Measurements from ENCODE around the gene SLC6A9. TPM values are rescaled to one million over a fixed set of nuclear protein-coding genes. Genes with fewer than 3 reads are reported as not detected.

The SLC6A9 gene
- total RNA-seq, 2 donors from 2014 or later: 0.87 to 2.8 TPM

DNA sequence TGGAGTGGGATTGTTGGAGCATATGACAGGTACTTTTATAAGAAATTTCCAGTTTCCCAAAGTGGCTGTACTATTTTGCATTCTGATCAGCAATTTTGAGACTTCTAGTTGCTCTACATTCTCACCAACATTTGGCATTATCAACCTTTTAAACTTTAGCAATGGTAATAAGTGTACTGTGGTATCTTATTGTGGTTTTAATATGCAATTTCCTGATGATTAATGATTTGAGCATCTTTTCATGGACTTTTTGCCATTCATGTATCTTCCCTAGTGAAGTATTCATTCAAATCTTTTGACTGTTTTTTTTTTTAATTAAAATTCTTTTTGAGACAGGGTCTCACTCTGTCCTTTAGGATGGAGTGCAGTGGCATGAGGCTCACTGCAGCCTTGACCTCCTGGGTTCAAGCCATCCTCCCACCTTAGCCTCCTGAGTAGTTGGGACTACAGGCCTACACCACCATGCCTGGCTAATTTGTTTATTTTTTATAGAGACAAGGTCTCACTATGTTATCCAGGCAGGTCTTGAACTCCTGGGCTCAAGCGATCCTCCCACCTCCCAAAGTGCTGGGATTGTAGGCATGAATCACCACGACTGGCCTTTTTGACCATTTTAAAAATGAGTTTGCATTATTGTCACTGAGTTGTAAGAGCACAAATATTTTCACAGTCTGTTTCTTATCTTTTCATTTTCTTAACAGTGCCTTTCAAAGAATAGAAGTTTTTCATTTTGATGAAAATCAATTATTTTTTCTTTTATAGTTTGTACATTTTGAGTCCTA is 7.8 kb upstream of the SLC6A9 start:
- H3K4me1 Mint-ChIP-seq: no peaks in the 10 kb centered on the region
- H3K27ac Mint-ChIP-seq: no peak overlapping the region
- ATAC-seq (replicated peaks): no peak
- no peak overlapping the region for H3K4me3 Mint-ChIP-seq
- peaks cover 3% of the 10 kb centered on the region for H3K27me3 Mint-ChIP-seq
- no peaks in the 10 kb centered on the region for H3K36me3 Mint-ChIP-seq (ENCODE audit: low read depth)
- H3K9me3 Mint-ChIP-seq: no peaks in the 10 kb centered on the region

DNA sequence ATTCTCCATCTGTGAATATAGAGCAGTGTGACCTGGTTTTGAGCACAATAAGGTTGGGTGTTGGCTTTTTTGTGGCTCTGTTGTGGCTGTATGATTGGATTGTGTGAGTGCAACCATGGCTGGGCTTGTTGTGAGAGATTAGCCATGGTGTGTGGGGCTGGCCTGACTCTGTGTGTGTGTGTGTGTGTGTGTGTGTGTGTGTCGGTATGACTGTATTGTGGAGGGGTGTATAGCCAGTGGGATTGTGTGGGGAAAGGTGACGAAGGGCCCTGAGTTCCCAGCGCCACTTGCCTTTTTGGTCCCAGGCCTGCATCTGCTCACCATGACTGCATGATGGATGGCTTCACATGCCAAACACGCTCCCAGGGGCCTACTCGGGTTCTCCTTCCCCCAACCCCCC is 5.9 kb upstream of the SLC6A9 start:
- no peaks in the 10 kb centered on the region for H3K36me3 Mint-ChIP-seq (ENCODE audit: low read depth)
- no peaks in the 10 kb centered on the region for H3K27me3 Mint-ChIP-seq
- peaks cover 4% of the 10 kb centered on the region for H3K4me1 Mint-ChIP-seq
- peak; percentile 30 for ATAC-seq (replicated peaks)
- H3K9me3 Mint-ChIP-seq: no peaks in the 10 kb centered on the region
- H3K4me3 Mint-ChIP-seq: no peak overlapping the region
- no peak overlapping the region for H3K27ac Mint-ChIP-seq

DNA sequence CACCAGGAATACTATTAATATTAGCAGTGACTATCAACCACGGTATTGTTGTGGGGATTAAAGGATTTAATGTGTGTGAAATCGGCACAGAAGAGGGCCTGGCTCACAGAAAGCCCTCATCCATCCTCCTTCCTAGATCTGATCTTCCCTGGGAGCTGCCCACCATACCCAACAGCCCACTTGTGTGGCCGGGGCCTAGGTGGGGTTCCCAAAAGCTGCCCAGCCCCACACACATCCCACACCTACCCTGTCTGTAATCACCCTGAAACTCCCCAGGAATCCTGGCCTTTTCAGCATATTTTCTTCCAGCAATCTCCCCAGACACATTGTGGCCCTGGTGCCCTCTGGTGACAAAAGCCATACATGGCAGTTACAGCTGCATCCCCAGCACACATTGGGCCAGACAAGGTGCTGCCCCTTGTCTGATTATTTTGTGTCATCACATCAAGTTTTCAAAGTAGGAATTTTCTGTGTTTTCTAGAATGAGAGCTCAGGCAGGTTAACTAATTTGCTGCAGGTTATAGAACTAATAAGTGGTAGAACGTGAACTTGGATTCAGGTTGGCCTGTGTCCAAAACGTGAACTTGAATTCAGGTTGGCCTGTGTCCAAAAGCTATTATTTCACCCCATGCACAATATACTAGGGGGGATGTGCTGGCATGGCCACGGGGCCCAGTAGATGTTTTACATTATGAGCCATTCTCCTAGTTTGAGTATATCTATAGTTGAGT is 5.3 kb upstream of the SLC6A9 start:
- no peaks in the 10 kb centered on the region for H3K27me3 Mint-ChIP-seq
- H3K4me1 Mint-ChIP-seq: peaks cover 4% of the 10 kb centered on the region
- peak overlapping the region; percentile 2 for H3K27ac Mint-ChIP-seq
- peak; percentile 91 for ATAC-seq (replicated peaks)
- no peaks in the 10 kb centered on the region for H3K9me3 Mint-ChIP-seq
- H3K36me3 Mint-ChIP-seq (ENCODE audit: low read depth): no peaks in the 10 kb centered on the region
- no peak overlapping the region for H3K4me3 Mint-ChIP-seq

DNA sequence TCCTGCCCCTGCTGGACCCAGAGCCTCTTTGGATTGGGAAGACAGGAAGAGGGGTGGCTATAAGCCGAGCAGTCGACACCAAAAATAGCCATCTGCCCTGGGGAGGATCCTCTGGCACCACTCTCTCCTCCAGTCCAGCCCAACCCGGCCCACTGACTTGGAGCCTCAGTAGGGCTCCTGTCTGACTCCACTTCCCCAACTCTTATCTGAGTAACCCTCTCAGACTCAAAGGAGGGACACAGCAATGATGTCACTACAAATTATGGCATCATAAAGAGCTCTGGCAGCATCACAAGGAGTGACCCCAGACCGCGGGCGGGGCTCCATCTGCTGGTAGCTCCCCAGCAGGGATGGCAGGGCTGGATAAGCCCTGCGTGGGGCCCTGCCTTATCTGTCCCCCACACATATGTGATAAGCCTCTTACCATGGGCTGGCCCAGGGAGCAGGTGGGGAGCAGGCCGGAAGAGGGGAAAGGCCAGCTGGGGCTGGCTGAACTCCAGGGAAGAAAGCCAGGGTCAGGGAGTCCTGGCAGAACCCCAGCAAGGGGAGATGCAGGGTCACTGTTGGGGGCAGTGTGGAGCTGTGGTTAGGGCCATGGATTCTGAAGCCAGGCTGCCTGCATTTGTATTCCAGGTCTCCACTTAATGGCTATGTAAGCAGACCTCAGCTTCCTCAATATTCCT is 4.6 kb upstream of the SLC6A9 start:
- Mint-ChIP-seq H3K4me1 (peaks cover 10% of the 10 kb centered on the region), H3K27me3 (no peaks in the 10 kb centered on the region), H3K27ac (no peak overlapping the region), H3K9me3 (no peaks in the 10 kb centered on the region), H3K36me3 (ENCODE audit: low read depth) (no peaks in the 10 kb centered on the region), H3K4me3 (no peak overlapping the region)
- no peak for ATAC-seq (replicated peaks)

- Mint-ChIP-seq H3K9me3 (no peaks in the 10 kb centered on the region), H3K27me3 (no peaks in the 10 kb centered on the region), H3K4me3 (no peak overlapping the region), H3K27ac (no peak overlapping the region), H3K36me3 (ENCODE audit: low read depth) (no peaks in the 10 kb centered on the region), H3K4me1 (peaks cover 10% of the 10 kb centered on the region)
- ATAC-seq (replicated peaks): no peak
These were observed 3.9 kb upstream of the SLC6A9 start for GRCh38 chr1:44034976-44035716.

GRCh38 chr1:44034423-44034822 is 3.2 kb upstream of the SLC6A9 start:
- Mint-ChIP-seq H3K4me3 (no peak overlapping the region), H3K27ac (no peak overlapping the region), H3K9me3 (no peaks in the 10 kb centered on the region), H3K36me3 (ENCODE audit: low read depth) (no peaks in the 10 kb centered on the region), H3K4me1 (peaks cover 16% of the 10 kb centered on the region), H3K27me3 (no peaks in the 10 kb centered on the region)
- no peak for ATAC-seq (replicated peaks)

DNA sequence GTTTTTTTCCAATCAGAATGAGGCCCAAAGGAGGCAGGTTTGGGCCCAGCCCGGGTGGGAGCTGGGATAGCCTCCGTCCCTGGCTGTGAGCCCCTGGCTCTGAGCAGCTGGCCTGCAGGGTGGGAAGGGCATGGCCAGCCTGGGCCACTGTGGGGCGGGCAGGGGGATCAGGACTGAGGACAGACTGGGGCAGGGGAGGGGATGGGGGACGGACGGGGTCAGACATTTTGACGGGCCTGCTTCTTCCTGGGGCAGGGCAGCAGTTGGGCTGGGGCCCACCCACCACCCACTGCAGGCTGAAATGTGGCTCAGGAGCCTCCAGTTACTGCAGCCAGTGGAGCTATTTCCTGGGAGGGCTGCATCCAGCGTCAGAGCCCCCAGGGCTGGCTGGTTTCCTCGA is 2.5 kb upstream of the SLC6A9 start:
- H3K27me3 Mint-ChIP-seq: no peaks in the 10 kb centered on the region
- H3K4me3 Mint-ChIP-seq: no peak overlapping the region
- no peak for ATAC-seq (replicated peaks)
- peak overlapping the region; percentile 42 for H3K27ac Mint-ChIP-seq
- no peaks in the 10 kb centered on the region for H3K36me3 Mint-ChIP-seq (ENCODE audit: low read depth)
- H3K9me3 Mint-ChIP-seq: no peaks in the 10 kb centered on the region
- H3K4me1 Mint-ChIP-seq: peaks cover 21% of the 10 kb centered on the region

DNA sequence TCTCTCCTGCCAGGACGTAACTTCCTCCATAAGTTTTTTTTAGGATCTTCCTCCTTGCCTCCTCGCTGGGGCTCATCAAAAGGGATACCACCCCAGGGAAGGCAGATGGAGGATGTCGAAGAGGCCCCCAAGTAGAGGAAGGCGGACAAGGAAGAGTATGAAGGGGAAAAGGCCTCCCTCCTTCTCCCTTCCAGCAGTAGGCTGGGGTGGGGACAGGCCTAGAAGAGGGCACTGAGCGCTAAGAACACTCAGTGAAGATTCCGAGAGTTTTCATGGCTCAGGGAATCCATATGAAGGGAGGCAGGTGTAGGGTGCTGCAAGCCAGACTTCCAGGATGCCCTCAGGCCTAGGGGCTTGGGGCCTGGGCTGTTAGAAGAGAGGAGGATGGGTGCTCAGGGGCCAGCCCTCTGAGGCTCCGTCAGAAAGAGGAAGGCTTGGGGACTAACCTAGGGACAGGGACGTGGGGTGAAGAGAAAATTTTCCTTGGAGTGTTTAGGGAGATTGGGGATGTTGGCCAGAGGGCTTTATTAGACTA is 1.8 kb upstream of the SLC6A9 start:
- Mint-ChIP-seq H3K27me3 (no peaks in the 10 kb centered on the region), H3K36me3 (ENCODE audit: low read depth) (no peaks in the 10 kb centered on the region), H3K4me3 (no peak overlapping the region), H3K4me1 (peaks cover 24% of the 10 kb centered on the region), H3K9me3 (no peaks in the 10 kb centered on the region), H3K27ac (peak overlapping the region; percentile 42)
- no peak for ATAC-seq (replicated peaks)

- Mint-ChIP-seq H3K27me3 (no peaks in the 10 kb centered on the region), H3K36me3 (ENCODE audit: low read depth) (no peaks in the 10 kb centered on the region), H3K27ac (no peak overlapping the region), H3K4me1 (peaks cover 24% of the 10 kb centered on the region), H3K4me3 (peak overlapping the region; percentile 76), H3K9me3 (no peaks in the 10 kb centered on the region)
- ATAC-seq (replicated peaks): no peak
These were observed 1.0 kb upstream of the SLC6A9 start for GRCh38 chr1:44032170-44032790.

DNA sequence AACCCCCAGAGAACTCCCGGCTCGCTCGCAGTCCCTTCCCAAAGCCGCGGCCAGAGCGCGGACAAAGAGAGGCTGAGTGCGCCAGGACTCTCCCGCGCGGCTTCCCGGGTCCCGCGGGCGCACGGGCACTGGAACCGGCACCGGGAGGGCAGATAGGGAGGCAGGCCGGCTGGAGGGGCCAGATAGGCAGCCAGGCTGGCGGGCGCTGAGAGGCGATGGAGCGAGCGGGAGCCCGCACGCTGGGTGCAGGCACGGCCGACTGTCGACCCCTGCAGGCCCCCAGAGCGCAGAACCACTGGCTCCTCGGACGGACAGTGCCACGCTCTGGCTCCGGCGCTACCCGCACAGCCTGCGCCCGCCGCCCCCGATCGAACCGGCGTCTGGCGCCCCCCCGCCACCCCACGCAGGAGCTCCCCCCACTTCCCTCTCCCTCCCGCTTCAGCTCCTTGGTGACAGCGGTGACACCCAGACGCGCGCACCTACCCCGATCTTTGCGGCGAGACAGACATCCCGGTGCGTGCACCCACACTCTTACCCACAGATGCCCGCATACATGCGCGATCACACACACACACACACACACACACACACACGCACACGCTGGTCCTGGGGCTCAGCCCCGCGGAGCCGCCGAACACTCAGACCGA is 534 bp downstream of the SLC6A9 start:
- H3K4me1 Mint-ChIP-seq: peaks cover 24% of the 10 kb centered on the region
- no peaks in the 10 kb centered on the region for H3K27me3 Mint-ChIP-seq
- H3K36me3 Mint-ChIP-seq (ENCODE audit: low read depth): no peaks in the 10 kb centered on the region
- H3K27ac Mint-ChIP-seq: peak overlapping the region; percentile 61
- H3K4me3 Mint-ChIP-seq: peak overlapping the region; percentile 76
- no peaks in the 10 kb centered on the region for H3K9me3 Mint-ChIP-seq
- ATAC-seq (replicated peaks): peak; percentile 24

GRCh38 chr1:44029911-44030604 is 1.2 kb downstream of the SLC6A9 start:
- ATAC-seq (replicated peaks): peak; percentile 91
- Mint-ChIP-seq H3K4me3 (peak overlapping the region; percentile 92), H3K27me3 (no peaks in the 10 kb centered on the region), H3K4me1 (peaks cover 24% of the 10 kb centered on the region), H3K36me3 (ENCODE audit: low read depth) (no peaks in the 10 kb centered on the region), H3K9me3 (no peaks in the 10 kb centered on the region), H3K27ac (peak overlapping the region; percentile 91)

DNA sequence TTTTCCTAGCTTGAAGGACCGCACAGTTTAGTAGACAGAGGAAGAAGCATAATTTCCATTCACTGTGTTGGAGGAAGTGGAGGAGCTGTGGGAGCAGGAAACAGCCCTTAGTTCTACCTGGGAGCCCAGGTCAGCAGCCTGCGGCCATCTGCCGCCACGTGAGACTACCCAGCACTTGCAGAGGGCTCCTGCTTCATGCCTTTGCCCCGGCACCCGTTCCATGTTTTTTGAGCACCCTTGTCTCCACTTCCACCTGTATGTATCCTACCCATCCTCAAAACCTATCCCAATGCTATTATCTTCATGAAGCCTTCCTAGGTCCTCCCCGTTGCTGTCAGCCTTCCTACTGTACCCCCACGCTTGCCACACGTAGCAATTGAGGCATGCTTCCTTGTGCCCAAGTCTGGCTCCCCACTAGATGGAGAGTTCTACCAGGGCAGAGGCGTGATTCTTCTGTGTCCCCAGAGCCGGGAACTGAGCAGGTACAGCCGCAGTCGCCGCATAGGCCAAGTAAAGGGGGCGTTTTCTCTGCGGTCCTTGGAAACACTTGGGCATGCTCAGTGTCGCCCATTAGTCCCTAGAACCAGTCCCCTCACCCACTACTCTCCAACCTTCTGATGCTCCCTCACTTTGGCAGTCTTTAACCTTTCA is 1.9 kb downstream of the SLC6A9 start:
- Mint-ChIP-seq H3K27me3 (no peaks in the 10 kb centered on the region), H3K36me3 (ENCODE audit: low read depth) (no peaks in the 10 kb centered on the region), H3K27ac (peak overlapping the region; percentile 91), H3K4me3 (peak overlapping the region; percentile 92), H3K4me1 (peaks cover 24% of the 10 kb centered on the region), H3K9me3 (no peaks in the 10 kb centered on the region)
- ATAC-seq (replicated peaks): peak; percentile 34

All from activated T-helper 17 cell treated with anti-CD3 and anti-CD28 coated beads, Interleukin-2, amount 50 U/mL, for 72 hours (primary cell).